NB4 (cell line): ENCODE results near the gene ADGRG7.
A peak's percentile ranks its signal among the peaks of the same experiment; 100 is the strongest.

Experiments used
- DNase-seq: peaks from one replicate; pipeline ENCODE4 v3.0.0; 2010; ENCODE audit warnings: low read depth
- H3K4me3 ChIP-seq: one replicate; pipeline ENCODE4 v1.5.1; 2011; ENCODE audit warnings: mild to moderate bottlenecking, low read depth, low read length, moderate library complexity
- CTCF ChIP-seq: IDR thresholded peaks from one replicate; pipeline ENCODE4 v1.5.1; 2012; ENCODE audit warnings: low read depth, low read length
- MAX ChIP-seq: IDR thresholded peaks from 2 replicates; pipeline ENCODE4 v1.6.1; 2011; ENCODE audit warnings: low read depth, low read length
- MYC ChIP-seq: IDR thresholded peaks from 2 replicates; pipeline ENCODE4 v1.6.1; 2011; ENCODE audit warnings: low read depth, low read length
- POLR2A ChIP-seq: IDR thresholded peaks from 2 replicates; pipeline ENCODE4 v1.6.1; 2011; ENCODE audit warnings: mild to moderate bottlenecking; ENCODE audit not compliant: insufficient read length; ENCODE audit errors: extremely low read depth

ADGRG7 gene

GRCh38 chr3:100641471-100642032, 32.2 kb downstream of the ADGRG7 start:
- TF ChIP-seq MAX (peak; percentile 40), MYC (no peak)
- no peak overlapping the region for H3K4me3 ChIP-seq
- peak; percentile 11 for DNase-seq

- DNase-seq = no peak
- TF ChIP-seq POLR2A = no peak
- TF ChIP-seq MYC = no peak
- no peak for TF ChIP-seq CTCF
- no peak for TF ChIP-seq MAX
- no peak overlapping the region for H3K4me3 ChIP-seq
Observed at GRCh38 chr3:100645913-100646312, 36.5 kb downstream of the ADGRG7 start.

- TF ChIP-seq CTCF (no peak), POLR2A (no peak)
- no peak overlapping the region for H3K4me3 ChIP-seq
- no peak for DNase-seq
Observed at GRCh38 chr3:100647171-100647570, 37.8 kb downstream of the ADGRG7 start.

GRCh38 chr3:100647657-100648056, 38.3 kb downstream of the ADGRG7 start:
- DNase-seq = no peak
- TF ChIP-seq MYC (no peak), MAX (no peak), POLR2A (no peak), CTCF (no peak)
- no peak overlapping the region for H3K4me3 ChIP-seq

GRCh38 chr3:100650651-100651619, 41.5 kb downstream of the ADGRG7 start:
- H3K4me3 ChIP-seq = no peak overlapping the region
- DNase-seq = peak; percentile 57
- no peak for TF ChIP-seq POLR2A
- TF ChIP-seq CTCF = peak; percentile 9

- no peak for TF ChIP-seq POLR2A
- TF ChIP-seq CTCF = no peak
- TF ChIP-seq MAX = no peak
- TF ChIP-seq MYC = no peak
- no peak overlapping the region for H3K4me3 ChIP-seq
- no peak for DNase-seq
Observed at GRCh38 chr3:100653604-100654294, 44.3 kb downstream of the ADGRG7 start.
